Neural progenitor cell (in vitro differentiated cells): ENCODE measurements around the gene EVA1A. TPM values are rescaled to one million over a fixed set of nuclear protein-coding genes. Genes with fewer than 3 reads are reported as not detected.
A peak's percentile ranks its signal among the peaks of the same experiment; 100 is the strongest.

ENCODE experiments used
- DNase-seq: peaks from one replicate; pipeline ENCODE4 v3.0.0-alpha.2; 2016; ENCODE audit warnings: low spot score
- H2AFZ ChIP-seq: fragments of 200-600 bp; sonication (generic); replicated peaks from 2 replicates; pipeline ENCODE4 v1.6.1; 2016; ENCODE audit warnings: antibody characterized with exemption
- H3F3A ChIP-seq: fragments of 200-600 bp; sonication (generic); 2 replicates; pipeline ENCODE4 v1.6.1; 2016; ENCODE audit warnings: antibody characterized with exemption, low read depth
- H3K27ac ChIP-seq: fragments of 200-600 bp; sonication (generic); 2 replicates; pipeline ENCODE4 v1.5.1; 2016; ENCODE audit warnings: mild to moderate bottlenecking
- H3K27me3 ChIP-seq: fragments of 200-600 bp; sonication (generic); 2 replicates; pipeline ENCODE4 v1.6.1; 2016; ENCODE audit warnings: mild to moderate bottlenecking, moderate library complexity
- H3K36me3 ChIP-seq: fragments of 200-600 bp; sonication (generic); 2 replicates; pipeline ENCODE4 v1.5.1; 2016
- H3K4me1 ChIP-seq: fragments of 200-600 bp; sonication (generic); 2 replicates; pipeline ENCODE4 v1.6.1; 2016; ENCODE audit warnings: mixed run types
- H3K4me2 ChIP-seq: fragments of 200-600 bp; sonication (generic); 2 replicates; pipeline ENCODE4 v1.6.1; 2016
- H3K4me3 ChIP-seq: fragments of 200-600 bp; sonication (generic); 2 replicates; pipeline ENCODE4 v1.5.1; 2016
- H3K79me2 ChIP-seq: fragments of 200-600 bp; sonication (generic); 2 replicates; pipeline ENCODE4 v1.6.1; 2016; ENCODE audit warnings: low read depth
- H3K9ac ChIP-seq: fragments of 200-600 bp; sonication (generic); 2 replicates; pipeline ENCODE4 v1.6.1; 2016
- H3K9me3 ChIP-seq: fragments of 200-600 bp; sonication (generic); 2 replicates; pipeline ENCODE4 v1.5.1; 2016; ENCODE audit warnings: low read depth
- H4K20me1 ChIP-seq: fragments of 200-600 bp; sonication (generic); 2 replicates; pipeline ENCODE4 v1.6.1; 2016; ENCODE audit warnings: low read depth
- H3K27ac Mint-ChIP-seq: 3 replicates; pipeline ENCODE4 v1.8.0; 2021; ENCODE audit warnings: mixed read lengths
- H3K27me3 Mint-ChIP-seq: 2 replicates; pipeline ENCODE4 v1.8.0; 2022; ENCODE audit warnings: low read depth, mild to moderate bottlenecking, inconsistent platforms, moderate library complexity, mixed read lengths; ENCODE audit not compliant: insufficient read depth
- H3K36me3 Mint-ChIP-seq: 3 replicates; pipeline ENCODE4 v1.8.0; 2021; ENCODE audit warnings: mixed read lengths
- H3K4me1 Mint-ChIP-seq: 3 replicates; pipeline ENCODE4 v1.8.0; 2021; ENCODE audit warnings: mixed read lengths
- H3K4me3 Mint-ChIP-seq: 3 replicates; pipeline ENCODE4 v1.8.0; 2021; ENCODE audit warnings: mild to moderate bottlenecking, moderate library complexity, mixed read lengths
- H3K9me3 Mint-ChIP-seq: 3 replicates; pipeline ENCODE4 v1.8.0; 2020; ENCODE audit warnings: mixed read lengths
- CTCF ChIP-seq: fragments of 200-600 bp; sonication (generic); IDR thresholded peaks from 2 replicates; pipeline ENCODE4 v1.5.1; 2017; ENCODE audit warnings: antibody characterized with exemption, mild to moderate bottlenecking
- EZH2 ChIP-seq: fragments of 200-600 bp; sonication (generic); IDR thresholded peaks from 2 replicates; pipeline ENCODE4 v1.6.1; 2017; ENCODE audit warnings: antibody characterized with exemption, mild to moderate bottlenecking, moderate library complexity
- EZH2phosphoT487 ChIP-seq: fragments of 200-600 bp; sonication (generic); IDR thresholded peaks from 2 replicates; pipeline ENCODE4 v1.6.1; 2017; ENCODE audit warnings: antibody characterized with exemption
- total RNA-seq: library from RNA; depleted of rRNA; stranded (reverse); fragments of >200 nt; gene quantifications from 2 replicates; pipeline ENCODE4 v1.2.3, GENCODE V29; 2015; ENCODE audit warnings: low replicate concordance

The EVA1A gene
- total RNA-seq, 1 donor from 2014 or later, result 2.8 TPM

- H3K9me3 Mint-ChIP-seq, result no peaks in the 10 kb centered on the region
- H3K36me3 Mint-ChIP-seq, result no peaks in the 10 kb centered on the region
- no peak for TF ChIP-seq EZH2phosphoT487
- TF ChIP-seq EZH2, result no peak
- peak; percentile 17 for TF ChIP-seq CTCF
- H3K27ac Mint-ChIP-seq, result no peak overlapping the region
- H3K27ac ChIP-seq, result no peak overlapping the region
- no peak overlapping the region for H3K4me3 Mint-ChIP-seq
- H3K9ac ChIP-seq, result no peak overlapping the region
- peaks cover 25% of the 10 kb centered on the region for H3K4me1 Mint-ChIP-seq
- H3K79me2 ChIP-seq, result no peaks in the 10 kb centered on the region
- DNase-seq, result no peak
- no peaks in the 10 kb centered on the region for H3K36me3 ChIP-seq
- H3K4me3 ChIP-seq, result no peak overlapping the region
- H3K9me3 ChIP-seq, result no peaks in the 10 kb centered on the region
- H3K4me2 ChIP-seq, result no peak overlapping the region
- no peaks in the 10 kb centered on the region for H4K20me1 ChIP-seq
- H2AFZ ChIP-seq, result peak overlapping the region; percentile 15
- no peaks in the 10 kb centered on the region for H3F3A ChIP-seq
- peaks cover 35% of the 10 kb centered on the region for H3K4me1 ChIP-seq
- peaks cover 7% of the 10 kb centered on the region for H3K27me3 Mint-ChIP-seq
- H3K27me3 ChIP-seq, result no peaks in the 10 kb centered on the region
These were observed 103.9 kb downstream of the EVA1A start for GRCh38 chr2:75456825-75457224.

DNA sequence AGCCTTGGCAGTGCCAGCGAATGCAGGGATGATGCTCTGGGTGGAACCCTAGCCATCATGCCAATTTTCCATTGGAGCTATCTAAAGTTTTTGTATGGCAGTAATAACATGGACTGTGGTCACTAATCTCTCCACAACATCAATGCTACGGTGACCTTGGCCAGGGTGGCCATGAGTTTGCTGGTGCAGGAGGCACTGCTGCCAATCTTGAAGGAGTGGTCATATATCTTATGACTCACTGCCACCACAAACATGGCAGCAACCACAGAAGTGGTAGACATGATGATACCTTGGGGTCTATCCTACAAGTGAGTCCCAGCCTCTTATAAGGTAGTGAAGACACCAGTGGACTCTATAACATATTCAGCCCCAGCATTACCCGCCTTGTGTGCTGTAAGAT, 104.6 kb downstream of the EVA1A start:
- H3K4me2 ChIP-seq, result no peak overlapping the region
- no peak overlapping the region for H2AFZ ChIP-seq
- Mint-ChIP-seq H3K27me3 (peaks cover 7% of the 10 kb centered on the region), H3K9me3 (peaks cover 3% of the 10 kb centered on the region), H3K27ac (no peak overlapping the region), H3K4me3 (no peak overlapping the region), H3K36me3 (no peaks in the 10 kb centered on the region), H3K4me1 (peaks cover 19% of the 10 kb centered on the region)
- no peak for DNase-seq
- no peak for TF ChIP-seq EZH2phosphoT487
- TF ChIP-seq CTCF, result no peak
- TF ChIP-seq EZH2, result no peak
- H3K36me3 ChIP-seq, result no peaks in the 10 kb centered on the region
- H3K9me3 ChIP-seq, result no peaks in the 10 kb centered on the region
- no peaks in the 10 kb centered on the region for H3F3A ChIP-seq
- H3K27me3 ChIP-seq, result no peaks in the 10 kb centered on the region
- no peak overlapping the region for H3K9ac ChIP-seq
- H3K4me1 ChIP-seq, result peaks cover 28% of the 10 kb centered on the region
- H3K79me2 ChIP-seq, result no peaks in the 10 kb centered on the region
- no peak overlapping the region for H3K4me3 ChIP-seq
- H4K20me1 ChIP-seq, result no peaks in the 10 kb centered on the region
- no peak overlapping the region for H3K27ac ChIP-seq

- Histone ChIP-seq H3K36me3 (no peaks in the 10 kb centered on the region), H3K79me2 (no peaks in the 10 kb centered on the region), H3F3A (no peaks in the 10 kb centered on the region), H4K20me1 (no peaks in the 10 kb centered on the region), H3K9ac (no peak overlapping the region), H3K27ac (no peak overlapping the region), H3K9me3 (peaks cover 7% of the 10 kb centered on the region), H3K4me2 (peak overlapping the region; percentile 30), H3K4me1 (peaks cover 27% of the 10 kb centered on the region), H3K27me3 (no peaks in the 10 kb centered on the region), H2AFZ (peak overlapping the region; percentile 39), H3K4me3 (no peak overlapping the region)
- H3K4me1 Mint-ChIP-seq, result peaks cover 19% of the 10 kb centered on the region
- peaks cover 5% of the 10 kb centered on the region for H3K27me3 Mint-ChIP-seq
- no peak for TF ChIP-seq EZH2
- no peak overlapping the region for H3K4me3 Mint-ChIP-seq
- no peak overlapping the region for H3K27ac Mint-ChIP-seq
- DNase-seq, result no peak
- peaks cover 2% of the 10 kb centered on the region for H3K36me3 Mint-ChIP-seq
- peaks cover 7% of the 10 kb centered on the region for H3K9me3 Mint-ChIP-seq
These were observed 106.5 kb downstream of the EVA1A start for GRCh38 chr2:75454241-75454620.

DNA sequence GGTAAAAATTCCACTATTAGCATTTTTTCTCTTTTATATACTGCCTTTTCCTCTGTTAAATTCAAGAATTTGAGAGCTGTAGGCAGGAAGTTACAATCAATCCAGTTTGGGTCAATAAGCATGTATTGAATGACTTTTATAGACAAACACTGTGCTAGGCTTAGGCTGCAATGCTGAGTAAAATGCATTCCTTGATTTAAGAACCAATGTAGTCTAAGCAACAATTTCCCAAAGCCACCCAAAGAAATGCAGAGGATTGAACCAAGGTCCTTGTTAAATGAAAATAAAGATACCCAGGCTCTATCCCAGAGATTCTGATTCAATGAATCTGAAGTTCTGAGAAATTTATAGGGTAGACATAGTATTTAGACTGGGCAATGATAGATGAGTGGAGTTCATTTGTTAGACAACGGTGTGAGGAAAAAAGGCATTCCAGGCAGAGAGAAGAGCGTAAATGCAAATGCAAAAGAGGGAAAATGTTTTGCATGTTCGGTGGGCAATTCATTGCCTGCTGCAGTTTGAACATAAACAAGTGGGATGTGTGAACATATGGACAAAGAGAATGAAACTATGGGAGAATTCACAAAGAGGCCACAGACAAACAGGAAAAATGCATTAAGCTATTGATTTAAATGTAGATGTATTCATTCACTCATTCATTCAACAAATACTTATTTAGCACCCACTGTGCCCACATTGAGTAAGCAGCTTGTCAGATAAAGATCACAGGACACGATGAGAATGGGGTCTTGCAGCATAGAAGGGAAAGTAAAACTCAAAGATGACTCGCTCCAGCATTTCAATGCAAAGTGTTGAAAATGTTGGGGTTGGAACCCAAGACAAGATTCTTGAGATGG, 107.1 kb downstream of the EVA1A start:
- DNase-seq, result no peak
- Mint-ChIP-seq H3K36me3 (peaks cover 2% of the 10 kb centered on the region), H3K4me1 (peaks cover 19% of the 10 kb centered on the region)

More for the DNA sequence above, 107.1 kb downstream of the EVA1A start:
- H3K4me2 ChIP-seq, result peak overlapping the region; percentile 30
- Mint-ChIP-seq H3K9me3 (peaks cover 12% of the 10 kb centered on the region), H3K27ac (no peak overlapping the region), H3K27me3 (peaks cover 5% of the 10 kb centered on the region), H3K4me3 (no peak overlapping the region)
- H3K4me3 ChIP-seq, result no peak overlapping the region
- no peaks in the 10 kb centered on the region for H4K20me1 ChIP-seq
- H2AFZ ChIP-seq, result peak overlapping the region; percentile 35
- peaks cover 7% of the 10 kb centered on the region for H3K9me3 ChIP-seq
- H3K79me2 ChIP-seq, result no peaks in the 10 kb centered on the region
- no peaks in the 10 kb centered on the region for H3K27me3 ChIP-seq
- H3K27ac ChIP-seq, result no peak overlapping the region
- TF ChIP-seq EZH2 (no peak), EZH2phosphoT487 (no peak), CTCF (no peak)
- H3K9ac ChIP-seq, result no peak overlapping the region
- no peaks in the 10 kb centered on the region for H3F3A ChIP-seq
- no peaks in the 10 kb centered on the region for H3K36me3 ChIP-seq
- peaks cover 27% of the 10 kb centered on the region for H3K4me1 ChIP-seq
